AG04449 (cell line): ENCODE results near the gene IL1RL2.

Source experiments
- CTCF ChIA-PET: fragments of 350-600 bp; formaldehyde crosslinking; extraction: SDS; loops from one replicate; lab custom pipeline; 2021; ENCODE audit warnings: antibody characterized with exemption; lab: Yijun Ruan, JAX
- POLR2A ChIA-PET: fragments of 400-600, 350-600 bp; formaldehyde crosslinking; extraction: SDS; loops from one replicate; lab custom pipeline; 2020; ENCODE audit warnings: antibody characterized with exemption, inconsistent platforms; lab: Yijun Ruan, JAX
- DNase-seq: peaks from one replicate; pipeline ENCODE4 v3.0.0-alpha.2; 2010; ENCODE audit warnings: low read depth, low spot score
- H3K4me3 ChIP-seq: 2 replicates; pipeline ENCODE4 v1.5.1; 2011; ENCODE audit warnings: low read depth, mild to moderate bottlenecking, control low read depth, low read length
- TF ChIP-seq, protein P1 (sequence below): IDR thresholded peaks from one replicate; pipeline ENCODE4 v1.5.1; 2011; ENCODE audit warnings: mild to moderate bottlenecking, moderate library complexity, low read length, control low read depth, inconsistent platforms; ENCODE audit not compliant: insufficient read depth; ENCODE audit errors: missing control alignments

IL1RL2 gene

DNA sequence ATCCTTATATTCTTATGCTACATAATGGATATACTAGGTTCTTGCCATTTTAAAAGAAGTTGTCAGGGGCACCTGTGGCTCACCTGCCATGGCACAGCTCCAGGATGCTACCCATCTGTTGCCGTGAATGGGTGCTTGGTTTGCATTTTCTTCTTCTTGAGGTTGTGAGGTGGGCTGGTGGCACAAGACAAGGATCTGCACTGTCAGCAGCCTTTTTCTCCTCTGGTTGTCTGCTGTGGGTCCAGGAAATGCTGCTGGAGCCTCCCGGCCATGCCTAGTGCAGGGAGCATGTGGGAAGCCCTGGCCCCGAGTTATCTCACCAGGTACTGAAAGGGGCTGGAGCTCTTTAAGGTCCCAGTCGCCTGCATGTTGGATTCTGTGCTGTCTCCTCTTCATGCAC, 41.7 kb upstream of the IL1RL2 start:
- no peak overlapping the region for H3K4me3 ChIP-seq
- POLR2A ChIA-PET, result no interaction called here
- CTCF ChIA-PET, result interaction anchor here (1.4 to 5.6 kb wide), 4 partner anchors 15 to 125 kb away, joined by 3 to 40 read pairs (median 8); no protein-coding TSS in a partner anchor
- DNase-seq, result no peak
- TF ChIP-seq, protein P1, sequence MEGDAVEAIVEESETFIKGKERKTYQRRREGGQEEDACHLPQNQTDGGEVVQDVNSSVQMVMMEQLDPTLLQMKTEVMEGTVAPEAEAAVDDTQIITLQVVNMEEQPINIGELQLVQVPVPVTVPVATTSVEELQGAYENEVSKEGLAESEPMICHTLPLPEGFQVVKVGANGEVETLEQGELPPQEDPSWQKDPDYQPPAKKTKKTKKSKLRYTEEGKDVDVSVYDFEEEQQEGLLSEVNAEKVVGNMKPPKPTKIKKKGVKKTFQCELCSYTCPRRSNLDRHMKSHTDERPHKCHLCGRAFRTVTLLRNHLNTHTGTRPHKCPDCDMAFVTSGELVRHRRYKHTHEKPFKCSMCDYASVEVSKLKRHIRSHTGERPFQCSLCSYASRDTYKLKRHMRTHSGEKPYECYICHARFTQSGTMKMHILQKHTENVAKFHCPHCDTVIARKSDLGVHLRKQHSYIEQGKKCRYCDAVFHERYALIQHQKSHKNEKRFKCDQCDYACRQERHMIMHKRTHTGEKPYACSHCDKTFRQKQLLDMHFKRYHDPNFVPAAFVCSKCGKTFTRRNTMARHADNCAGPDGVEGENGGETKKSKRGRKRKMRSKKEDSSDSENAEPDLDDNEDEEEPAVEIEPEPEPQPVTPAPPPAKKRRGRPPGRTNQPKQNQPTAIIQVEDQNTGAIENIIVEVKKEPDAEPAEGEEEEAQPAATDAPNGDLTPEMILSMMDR, result no peak

DNA sequence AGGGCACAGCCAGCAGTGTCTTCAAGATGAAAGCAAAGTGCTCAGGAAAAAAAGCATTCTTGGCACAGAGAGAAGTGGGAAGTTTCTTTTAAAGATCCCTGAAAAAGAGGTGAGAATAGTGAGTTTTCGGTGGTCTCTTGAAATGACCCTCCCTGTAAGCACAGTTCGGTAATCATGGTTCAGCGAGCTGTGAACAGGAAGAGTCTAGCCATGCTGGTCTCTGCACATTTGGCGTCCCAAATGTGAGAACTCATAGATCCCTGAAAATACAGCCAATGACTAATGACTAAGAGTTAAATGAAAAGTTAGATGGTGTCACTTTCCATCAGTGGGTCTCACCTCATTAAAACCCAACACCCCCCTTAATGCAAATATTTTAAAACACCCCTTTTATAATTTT, 40.9 kb upstream of the IL1RL2 start:
- TF ChIP-seq, protein P1, result no peak
- no peak for DNase-seq
- no peak overlapping the region for H3K4me3 ChIP-seq
- POLR2A ChIA-PET, result no interaction called here
- CTCF ChIA-PET, result interaction anchor here (3.1 to 5.6 kb wide), 2 partner anchors 95 to 126 kb away, joined by 12 to 40 read pairs; no protein-coding TSS in a partner anchor

DNA sequence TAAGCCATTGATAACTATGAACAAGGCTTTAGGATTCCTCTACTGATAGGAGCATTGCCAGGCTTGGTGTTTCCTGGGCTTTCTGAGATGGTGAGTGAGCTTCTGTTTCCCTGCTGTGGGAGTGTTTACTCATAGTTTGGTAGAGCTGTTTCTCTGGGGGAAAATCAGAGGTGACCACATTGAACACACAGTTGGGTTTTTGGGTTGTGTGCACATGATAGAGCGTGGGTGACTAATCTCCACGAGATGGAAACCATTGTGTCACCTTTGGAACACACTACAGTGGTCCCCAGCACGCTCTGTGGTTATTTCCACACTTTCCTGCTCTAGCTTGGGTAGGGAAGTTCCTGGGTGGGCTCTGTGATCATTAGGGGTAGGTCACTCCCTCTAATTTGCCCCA, 38.9 kb upstream of the IL1RL2 start:
- DNase-seq, result no peak
- H3K4me3 ChIP-seq, result no peak overlapping the region
- TF ChIP-seq, protein P1, result no peak
- ChIA-PET POLR2A (no interaction called here), CTCF (interaction anchor here (0.8 to 1.6 kb wide), 4 partner anchors 10 to 128 kb away, joined by 3 to 6 read pairs (median 4); no protein-coding TSS in a partner anchor)

DNA sequence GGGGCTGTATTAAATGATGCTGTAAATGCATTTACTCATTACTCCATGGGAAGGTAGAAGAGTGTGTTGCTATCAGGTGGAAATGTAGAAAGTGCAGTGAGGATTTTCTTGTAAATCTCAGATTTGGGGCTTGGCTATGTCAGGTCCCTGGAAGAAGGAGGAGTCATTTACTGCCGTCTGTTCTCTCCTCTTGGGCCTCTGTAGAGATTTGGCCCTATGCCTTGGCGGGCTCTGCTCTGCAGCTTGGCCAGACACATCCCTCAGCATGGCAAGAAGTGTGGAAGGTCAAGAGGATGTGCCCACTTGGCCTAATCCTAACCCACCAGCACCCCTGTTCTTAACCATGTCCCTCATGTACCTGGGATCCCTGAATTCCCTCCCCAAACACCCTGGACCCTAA, 37.6 kb upstream of the IL1RL2 start:
- CTCF ChIA-PET, result interaction anchor here (1.2 to 9.7 kb wide), 6 partner anchors 8 to 207 kb away, joined by 3 to 62 read pairs (median 5); no protein-coding TSS in a partner anchor
- POLR2A ChIA-PET, result no interaction called here
- TF ChIP-seq, protein P1, result no peak

DNA sequence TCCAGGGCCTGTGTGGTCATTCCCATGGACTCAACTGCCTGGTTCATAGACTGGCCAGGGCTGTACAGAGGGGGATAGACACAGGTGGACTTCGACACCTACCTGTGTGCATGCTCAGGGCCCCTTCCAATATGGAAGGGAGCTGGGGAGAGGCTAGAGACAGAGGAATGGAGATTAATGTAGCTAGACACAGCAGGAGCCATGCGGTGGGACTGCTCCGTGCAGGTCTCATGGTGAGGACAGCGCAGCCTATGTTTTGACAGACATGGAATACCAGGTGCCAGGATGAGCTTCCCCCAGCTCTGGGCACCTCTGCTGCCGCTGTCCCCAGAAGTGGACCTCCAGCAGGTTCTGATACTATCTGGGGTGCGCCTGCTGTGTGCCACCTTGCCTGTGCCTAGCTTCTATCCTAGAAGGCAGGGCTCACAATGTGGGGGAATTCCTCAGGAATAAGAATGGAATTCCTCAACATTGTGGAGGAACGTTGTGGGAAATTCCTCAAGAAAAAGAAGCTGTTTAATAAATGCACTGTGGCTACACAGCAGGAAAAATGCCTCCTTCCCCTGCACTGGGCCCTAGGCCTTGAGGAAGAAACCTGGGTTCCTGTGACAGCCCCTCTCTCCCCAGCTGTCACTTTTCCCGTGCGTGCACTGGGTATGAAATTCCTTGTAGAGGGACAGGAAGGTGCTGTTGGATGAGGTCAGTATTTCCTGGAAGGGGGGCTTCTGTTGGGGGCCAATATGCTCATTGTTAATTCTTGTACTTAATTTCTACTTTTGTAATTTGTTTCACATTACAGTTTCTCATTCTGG, 37.0 kb upstream of the IL1RL2 start:
- TF ChIP-seq, protein P1, result no peak
- ChIA-PET CTCF (interaction anchor here (1.0 to 9.7 kb wide), 5 partner anchors 14 to 206 kb away, joined by 3 to 62 read pairs (median 3); no protein-coding TSS in a partner anchor), POLR2A (no interaction called here)
- no peak overlapping the region for H3K4me3 ChIP-seq
- no peak for DNase-seq

More for the DNA sequence above, 37.6 kb upstream of the IL1RL2 start:
- H3K4me3 ChIP-seq, result no peak overlapping the region
- DNase-seq, result no peak

DNA sequence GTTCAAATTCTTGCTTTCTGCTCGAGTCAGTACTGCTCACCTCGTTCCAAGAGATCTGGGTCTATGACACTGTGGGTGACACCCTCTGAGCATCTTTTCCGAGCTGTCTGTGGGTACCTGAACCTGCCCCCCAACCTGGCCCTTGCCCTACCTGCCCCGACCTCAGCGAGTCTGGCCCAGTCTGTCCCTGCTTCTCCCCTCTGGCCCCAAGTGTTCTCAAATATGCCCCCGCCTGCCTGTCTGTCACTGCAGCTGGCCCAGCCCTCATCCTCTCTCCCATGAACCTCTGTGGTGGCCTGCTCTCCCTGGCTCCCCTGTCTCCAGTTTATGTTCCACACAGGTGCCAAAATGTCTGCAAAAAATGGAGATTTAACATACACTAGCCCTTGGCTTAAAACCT, 32.5 kb upstream of the IL1RL2 start:
- POLR2A ChIA-PET, result no interaction called here
- DNase-seq, result no peak
- TF ChIP-seq, protein P1, result no peak
- no peak overlapping the region for H3K4me3 ChIP-seq
- CTCF ChIA-PET, result interaction anchor here (9.7 to 20.4 kb wide), 2 partner anchors 12 to 131 kb away, joined by 62 to 298 read pairs; no protein-coding TSS in a partner anchor
